HG03354 (cell line): ENCODE measurements around the gene TIGD1.
"Not testable (repeated sequence)": the region's sequence is repeated elsewhere in the genome, so short reads cannot be mapped to it uniquely, and the experiment has no call there.

Source experiments
- ATAC-seq: cut with Tn5 transposase; IDR thresholded peaks from one replicate; pipeline ENCODE4 v1.9.1; 2021; ENCODE audit warnings: mild to moderate bottlenecking; ENCODE audit not compliant: unreplicated experiment, poor library complexity, severe bottlenecking

The TIGD1 gene

DNA sequence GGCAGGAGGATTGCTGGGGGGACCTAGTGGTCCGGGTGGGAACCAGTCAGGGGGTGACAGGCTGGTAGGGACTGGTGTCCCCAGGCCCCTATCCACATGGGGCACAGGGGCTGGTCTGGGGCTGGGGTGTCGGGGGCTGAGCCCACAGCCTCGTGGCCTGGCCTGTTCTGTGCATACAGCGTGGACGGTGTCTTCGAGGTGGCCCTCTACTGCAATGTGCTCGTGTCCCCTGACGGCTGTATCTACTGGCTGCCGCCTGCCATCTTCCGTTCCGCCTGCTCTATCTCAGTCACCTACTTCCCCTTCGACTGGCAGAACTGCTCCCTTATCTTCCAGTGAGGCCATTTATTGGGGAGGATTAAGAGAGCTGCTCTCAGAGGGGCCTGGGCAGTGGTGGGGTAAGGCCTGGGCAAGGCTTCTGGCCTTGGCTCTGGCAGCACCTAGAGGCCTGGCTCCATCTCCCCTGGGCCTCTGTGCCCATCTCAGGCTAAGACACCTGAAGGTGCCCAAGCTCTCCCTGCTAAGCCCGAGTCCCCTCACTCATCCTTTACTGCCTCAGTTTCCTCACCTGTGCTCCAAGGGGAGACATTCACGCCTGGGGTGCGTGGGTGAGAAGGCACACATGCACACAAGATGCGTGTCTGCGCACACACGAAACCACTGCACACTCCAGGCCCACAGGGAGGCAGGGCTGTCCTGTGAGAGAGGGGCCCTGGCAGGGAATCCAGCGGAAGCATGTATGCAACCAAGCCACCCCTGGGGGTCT, 9.0 kb downstream of the TIGD1 start:
- no peak for ATAC-seq

DNA sequence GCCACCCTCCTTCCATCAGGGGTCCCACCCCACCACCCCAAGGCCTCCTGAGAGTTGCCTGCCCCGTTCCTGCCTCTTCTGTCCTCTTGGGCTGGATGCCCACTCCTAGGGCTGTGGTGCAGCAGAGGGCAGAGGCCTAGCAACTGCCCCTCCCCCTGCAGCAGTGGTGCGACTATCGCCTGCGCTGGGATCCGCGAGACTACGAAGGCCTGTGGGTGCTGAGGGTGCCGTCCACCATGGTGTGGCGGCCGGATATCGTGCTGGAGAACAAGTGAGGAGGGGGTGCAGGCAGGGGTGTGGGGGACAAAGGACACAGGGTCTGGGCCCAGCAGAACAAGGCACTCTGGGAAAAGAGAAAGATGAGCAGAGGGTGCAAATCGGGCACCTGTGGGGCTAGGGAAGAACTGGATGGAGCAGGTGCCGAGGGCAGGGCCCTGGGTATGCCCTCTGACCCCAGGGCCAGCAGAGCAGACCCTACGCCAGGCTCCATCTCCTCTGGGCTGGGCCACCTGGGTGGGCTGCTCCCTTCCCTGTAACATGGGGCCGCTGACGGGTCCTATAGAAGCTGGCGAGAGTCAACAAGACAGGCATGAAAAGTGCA, 9.8 kb downstream of the TIGD1 start:
- ATAC-seq: no peak

DNA sequence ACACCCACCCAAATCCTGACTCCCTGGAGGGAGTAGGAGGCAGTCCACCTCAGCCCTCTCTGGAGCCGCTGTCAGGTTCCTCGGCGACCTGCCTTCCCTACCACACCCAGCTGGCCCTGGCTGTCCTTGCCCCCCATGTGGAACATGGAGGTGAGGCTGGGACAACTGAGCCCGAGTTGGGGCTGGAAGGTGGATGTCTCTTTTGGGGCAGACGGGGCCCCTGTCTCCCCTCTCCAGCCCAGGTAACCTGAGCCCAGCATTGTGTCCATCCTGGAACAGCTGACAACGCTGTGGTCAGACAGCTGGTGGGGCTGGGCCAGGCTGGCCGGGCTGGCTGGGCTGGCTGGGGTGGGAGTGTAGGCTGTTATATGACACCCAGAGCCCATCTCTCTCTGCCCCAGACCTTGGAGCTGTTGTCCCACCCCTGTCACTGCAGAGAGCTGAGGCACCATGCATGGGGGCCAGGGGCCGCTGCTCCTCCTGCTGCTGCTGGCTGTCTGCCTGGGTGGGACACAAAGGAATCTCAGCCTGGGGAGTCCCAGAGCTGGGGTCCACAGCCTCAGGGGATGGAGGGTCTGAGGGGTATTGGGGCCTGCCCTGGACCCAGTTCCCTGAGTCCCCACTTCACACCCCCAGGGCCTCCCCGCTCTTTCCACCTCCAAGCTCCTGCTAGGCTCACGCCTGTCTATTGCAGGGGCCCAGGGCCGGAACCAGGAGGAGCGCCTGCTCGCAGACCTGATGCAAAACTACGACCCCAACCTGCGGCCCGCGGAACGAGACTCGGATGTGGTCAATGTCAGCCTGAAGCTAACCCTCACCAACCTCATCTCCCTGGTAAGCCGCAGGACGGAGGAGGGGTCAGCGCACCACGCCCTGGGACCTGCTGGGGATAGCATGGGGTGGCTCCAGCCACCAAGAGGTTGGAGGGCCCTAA, 10.8 kb downstream of the TIGD1 start, which contains the start of gene CHRNG:
CHRNG (plus strand) TSS at position 395 of the 934 bp plus-strand sequence; CDS start at position 451, 56 bp downstream.
- ATAC-seq: no peak

DNA sequence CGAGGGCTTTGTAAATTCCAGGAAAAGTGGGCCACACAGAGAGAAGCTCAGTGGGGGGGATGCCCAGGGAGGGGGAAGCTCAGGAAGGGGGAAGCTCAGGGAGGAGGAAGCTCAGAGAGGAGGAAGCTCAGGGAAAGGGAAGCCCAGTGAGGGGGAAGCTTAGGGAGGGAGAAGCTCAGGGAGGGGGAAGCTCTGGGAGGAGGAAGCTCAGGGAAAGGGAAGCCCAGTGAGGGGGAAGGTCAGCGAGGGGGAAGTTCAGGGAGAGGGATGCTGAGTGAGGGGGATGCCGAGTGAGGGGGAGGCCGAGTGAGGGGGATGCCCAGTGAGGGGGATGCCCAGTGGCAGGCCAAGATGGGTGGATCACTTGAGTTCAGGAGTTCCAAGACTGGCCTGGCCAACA, 11.7 kb downstream of the TIGD1 start:
- no peak for ATAC-seq

DNA sequence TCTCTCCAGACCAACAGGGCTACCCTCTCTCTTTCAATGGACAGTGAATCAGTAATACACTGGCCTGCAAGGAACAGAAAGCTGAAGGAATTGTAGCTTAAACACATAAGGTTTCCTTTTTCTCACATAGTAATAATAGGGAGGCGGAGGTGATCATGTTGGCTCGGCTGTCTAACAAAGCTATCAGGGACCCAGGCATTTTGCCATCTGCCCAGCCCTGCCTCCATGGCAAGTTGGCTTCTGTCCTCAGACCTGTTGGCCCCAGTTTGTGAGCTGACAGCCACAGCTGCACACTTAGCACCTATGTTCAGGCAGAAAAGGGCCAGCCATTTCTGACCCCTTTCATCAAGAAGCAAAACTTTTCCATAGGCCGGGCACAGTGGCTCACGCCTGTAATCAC, 12.9 kb downstream of the TIGD1 start:
- no peak for ATAC-seq

DNA sequence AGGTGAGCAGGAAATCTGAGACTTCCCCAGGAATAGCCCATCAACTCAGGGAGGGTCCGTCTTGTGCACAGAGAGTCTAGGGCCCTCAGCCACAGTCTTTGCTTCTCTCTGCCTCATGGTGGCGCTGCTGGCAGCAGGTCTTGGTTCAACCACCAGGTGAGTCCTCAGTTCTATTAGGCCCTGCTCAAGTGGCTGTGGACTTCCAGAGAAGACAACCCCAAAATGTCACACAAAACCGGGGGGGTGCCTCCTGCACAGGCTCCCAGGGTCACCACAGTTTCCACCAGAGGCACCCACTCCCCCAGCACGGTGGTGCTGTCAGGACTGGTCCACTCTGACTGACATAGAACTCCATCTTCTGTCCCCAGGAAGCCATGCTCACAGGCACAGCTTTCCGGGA, 13.3 kb downstream of the TIGD1 start:
- no peak for ATAC-seq

DNA sequence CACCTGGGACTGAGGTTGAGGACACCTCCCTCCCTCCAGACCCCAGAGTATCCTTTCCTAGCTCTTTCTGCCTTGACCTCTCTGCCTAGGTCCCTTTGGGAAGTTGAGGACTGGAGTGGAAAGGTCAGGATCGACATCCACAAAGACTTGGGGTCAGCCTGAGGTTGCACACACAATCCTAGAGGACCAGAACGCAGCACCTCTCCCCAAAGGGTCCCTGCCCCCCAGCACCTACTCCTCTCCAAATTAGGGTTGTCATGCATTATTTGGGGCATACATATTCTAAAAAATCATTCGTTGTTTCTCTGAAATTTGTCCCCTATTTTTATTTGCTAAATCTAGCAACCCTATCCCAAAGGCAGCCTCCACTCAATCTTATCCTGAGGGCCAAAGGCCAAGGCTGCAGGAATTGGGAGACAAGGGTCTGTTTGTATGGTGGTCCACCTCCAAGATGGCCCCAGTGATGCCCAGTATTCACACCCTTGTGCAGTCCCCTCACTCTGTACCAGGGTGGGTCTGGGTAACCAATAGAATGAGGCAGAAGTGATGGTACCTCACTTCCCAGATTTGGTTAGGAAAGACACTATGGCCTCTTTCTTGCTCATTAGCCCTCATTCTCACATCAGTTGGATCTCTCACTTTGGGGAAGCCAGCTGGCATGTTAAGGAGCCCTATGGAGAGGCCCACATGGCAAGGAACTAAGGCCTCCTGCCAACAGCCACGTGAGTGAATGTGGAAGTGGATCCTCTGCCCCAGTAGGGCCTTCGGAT, 14.4 kb downstream of the TIGD1 start:
- ATAC-seq: no peak

DNA sequence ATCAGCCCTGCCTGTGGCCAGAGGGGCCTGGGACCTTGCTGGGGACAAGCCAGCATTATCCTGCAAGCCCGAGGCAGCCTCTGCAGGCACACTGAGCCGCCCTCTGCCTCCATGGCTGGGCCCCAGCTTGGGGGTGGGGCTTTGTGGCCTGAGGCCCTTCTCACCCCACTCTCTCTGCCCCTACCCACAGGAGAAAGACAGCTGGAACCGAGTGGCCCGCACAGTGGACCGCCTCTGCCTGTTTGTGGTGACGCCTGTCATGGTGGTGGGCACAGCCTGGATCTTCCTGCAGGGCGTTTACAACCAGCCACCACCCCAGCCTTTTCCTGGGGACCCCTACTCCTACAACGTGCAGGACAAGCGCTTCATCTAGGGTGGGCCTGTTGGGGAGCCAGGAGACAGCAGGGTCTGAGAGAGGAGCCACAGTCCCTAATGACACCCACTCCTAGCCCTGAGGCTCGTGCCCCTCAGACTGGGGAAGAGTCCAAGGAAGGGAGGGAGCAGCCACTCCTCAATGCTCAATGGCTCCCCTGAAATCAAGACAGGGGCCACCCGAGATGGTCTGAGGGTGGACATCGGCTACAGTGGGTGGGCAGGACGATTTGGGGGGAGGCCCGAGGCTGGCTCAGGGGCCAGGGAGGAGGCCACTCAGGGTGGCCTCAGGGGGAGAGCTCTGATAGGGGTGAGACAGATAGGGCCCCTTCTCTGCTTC, 15.3 kb downstream of the TIGD1 start:
- ATAC-seq: no peak

DNA sequence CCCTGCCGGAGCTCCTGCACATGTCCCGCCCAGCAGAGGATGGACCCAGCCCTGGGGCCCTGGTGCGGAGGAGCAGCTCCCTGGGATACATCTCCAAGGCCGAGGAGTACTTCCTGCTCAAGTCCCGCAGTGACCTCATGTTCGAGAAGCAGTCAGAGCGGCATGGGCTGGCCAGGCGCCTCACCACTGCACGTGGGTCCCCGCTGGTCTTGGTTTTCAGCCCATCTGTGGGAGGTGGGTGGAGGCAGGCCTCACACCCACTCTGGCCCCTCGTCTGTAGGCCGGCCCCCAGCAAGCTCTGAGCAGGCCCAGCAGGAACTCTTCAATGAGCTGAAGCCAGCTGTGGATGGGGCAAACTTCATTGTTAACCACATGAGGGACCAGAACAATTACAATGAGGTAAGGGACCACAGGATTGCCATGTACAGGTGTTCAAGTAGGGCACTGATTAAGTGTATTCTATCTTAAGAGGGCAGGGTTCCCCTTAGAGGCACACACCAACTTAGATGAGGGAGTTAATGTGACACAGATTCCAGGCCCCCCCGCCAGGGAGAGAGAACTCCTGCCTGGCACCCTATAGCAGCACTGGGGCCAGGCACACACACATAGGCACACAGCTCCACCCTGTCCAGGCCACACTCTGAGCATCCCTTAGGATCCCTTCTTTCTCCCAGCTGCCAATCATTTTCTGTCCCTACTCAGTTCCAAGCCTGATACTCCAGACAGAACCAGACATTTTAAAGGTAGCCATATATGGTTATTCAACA, 16.2 kb downstream of the TIGD1 start:
- no peak for ATAC-seq

DNA sequence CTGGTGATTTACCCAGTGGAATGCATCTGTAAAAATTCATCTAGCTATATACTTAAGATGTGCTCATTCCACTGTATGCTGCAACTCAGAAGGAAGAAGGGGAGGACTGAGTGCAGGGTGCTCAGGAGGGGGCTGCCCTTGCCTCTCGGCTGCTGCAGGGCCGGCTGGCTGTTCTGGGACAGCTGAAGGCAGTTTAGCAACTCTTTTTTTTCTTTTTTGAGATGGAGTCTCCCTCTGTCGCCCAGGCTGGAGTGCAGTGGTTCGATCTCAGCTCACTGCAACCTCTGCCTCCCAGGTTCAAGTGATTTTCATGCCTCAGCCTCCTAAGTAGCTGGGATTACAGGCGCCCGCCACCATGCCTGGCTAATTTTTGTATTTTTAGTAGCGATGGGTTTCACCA, 17.5 kb downstream of the TIGD1 start:
- ATAC-seq: not testable (repeated sequence)

DNA sequence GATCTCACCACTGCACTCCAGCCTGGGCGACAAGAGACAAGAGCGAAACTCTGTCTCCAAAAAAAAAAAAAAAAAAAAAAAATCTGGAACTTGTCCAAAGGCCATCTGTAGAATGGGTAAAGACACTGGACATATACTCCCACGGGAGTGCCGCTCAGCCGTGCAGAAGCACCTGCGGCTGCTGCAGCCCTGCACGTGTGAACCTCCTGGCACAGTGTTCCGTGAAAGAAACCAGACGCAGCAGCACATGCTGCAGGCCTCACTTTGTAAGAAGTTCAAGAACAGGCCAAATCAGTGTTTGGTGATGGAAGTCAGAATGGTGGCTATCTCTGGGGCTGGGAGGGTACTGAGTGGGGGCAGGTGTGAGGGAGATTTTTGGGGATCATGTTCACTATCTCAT, 17.9 kb downstream of the TIGD1 start:
- ATAC-seq: no peak

DNA sequence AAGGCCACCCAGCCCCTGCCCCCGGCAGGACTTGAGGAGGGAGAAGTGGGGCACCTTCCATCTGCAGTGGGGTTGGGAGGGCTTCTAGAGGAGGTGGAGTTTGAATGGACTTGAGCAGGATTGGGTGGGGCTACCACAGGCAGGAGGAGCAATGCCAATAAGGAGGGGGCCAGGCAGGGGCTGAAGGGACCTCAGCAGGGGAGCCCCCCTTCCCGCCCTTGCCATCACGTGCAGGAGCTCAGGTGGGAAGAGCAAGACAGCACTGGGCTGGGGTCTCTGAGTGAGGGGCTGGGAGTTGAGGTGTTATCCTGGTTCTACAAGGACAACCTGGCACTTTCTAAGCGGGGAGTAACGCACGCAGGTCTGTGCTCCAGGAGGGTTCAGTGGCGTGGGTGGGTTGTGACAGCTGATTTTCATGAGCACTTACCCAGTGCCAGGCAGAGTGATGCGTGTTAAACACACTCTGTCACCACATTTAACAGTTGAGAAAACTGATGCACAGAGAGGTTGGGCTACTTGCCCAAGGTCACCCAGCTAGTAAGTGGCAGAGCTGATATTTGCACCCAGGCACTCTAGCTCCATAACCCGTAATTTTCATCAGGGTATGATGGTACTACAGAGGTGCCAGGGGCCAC, 19.6 kb downstream of the TIGD1 start:
- ATAC-seq: no peak

DNA sequence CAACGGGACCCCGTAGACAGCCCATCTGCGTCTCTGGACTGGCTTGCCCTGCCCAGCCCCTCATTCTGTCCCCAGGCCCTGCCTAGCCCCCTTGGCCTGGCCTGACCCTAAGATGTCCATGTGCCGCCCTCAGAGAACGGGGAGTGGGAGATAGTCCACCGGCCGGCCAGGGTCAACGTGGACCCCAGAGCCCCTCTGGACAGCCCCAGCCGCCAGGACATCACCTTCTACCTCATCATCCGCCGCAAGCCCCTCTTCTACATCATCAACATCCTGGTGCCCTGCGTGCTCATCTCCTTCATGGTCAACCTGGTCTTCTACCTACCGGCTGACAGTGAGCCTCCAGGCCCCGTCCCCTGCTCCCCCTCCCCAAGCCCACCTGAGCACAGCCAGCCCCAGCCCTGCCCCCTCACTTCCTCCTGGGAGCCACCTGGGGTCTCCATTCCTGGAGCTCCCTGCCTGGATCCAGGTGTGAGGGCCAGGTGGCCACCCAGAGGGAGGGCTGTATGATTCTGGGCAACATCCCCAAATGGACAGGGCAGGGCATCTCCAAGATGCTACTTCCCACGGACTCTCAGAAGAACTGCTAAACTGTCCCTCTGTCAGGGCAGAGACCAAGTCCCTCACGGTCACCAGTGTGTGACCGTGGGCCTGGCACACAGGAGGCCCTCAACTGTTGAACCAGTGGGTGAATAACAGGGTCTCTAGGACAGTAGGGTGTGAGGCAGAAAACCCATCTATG, 20.4 kb downstream of the TIGD1 start:
- ATAC-seq: no peak

DNA sequence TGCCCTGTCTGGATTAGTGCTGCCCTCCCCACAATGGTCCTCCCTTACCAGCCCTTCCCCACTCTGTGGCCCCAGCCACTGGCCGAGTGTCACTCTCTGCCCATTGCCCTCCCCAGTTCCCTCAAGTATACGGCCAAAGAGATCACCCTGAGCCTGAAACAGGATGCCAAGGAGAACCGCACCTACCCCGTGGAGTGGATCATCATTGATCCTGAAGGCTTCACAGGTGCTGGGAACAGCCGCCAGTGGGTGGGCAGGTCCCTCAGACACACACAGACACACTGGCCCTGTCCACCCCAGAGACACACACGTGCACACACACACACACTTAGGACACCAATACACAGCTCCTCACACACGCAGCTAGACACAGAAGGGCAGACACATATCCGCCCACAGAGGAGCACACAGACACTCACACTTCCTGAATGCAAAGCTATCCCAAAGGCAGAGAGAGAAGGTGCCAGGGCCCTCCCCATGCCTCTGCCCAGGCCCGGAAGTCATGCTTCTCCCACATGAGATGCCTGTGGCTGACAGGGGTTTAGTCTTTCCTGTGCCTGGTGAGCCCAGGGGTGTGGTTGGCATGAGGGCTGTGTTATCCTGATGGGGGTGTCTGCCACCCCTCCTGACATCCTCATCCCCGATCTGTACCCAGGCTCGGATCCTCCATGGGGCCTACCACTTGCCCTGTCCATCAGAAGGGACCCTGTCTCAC, 21.5 kb downstream of the TIGD1 start:
- ATAC-seq: no peak

DNA sequence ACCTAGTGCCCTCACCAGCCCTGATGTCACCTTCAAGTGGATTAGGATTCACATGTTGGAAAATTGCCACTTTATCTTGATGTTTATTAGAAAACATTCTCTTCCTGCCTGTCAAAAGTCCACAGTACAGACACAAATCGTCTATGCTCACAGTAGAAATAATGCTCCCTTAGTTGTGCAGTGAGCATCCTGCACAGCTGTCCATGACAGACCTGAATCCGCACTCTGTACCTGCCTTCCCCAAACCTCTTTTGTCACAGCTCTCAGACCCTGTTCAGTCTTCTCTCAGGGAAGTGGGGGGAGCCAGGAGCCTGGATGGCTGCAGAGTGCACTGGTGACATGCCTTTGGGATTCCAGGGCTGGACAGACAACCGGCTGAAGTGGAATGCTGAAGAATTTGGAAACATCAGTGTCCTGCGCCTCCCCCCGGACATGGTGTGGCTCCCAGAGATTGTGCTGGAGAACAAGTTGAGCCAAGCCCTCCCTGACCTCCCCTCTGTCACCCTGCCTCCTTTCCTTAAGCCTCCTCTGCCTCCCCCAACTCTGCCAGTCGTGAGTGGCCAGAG, 22.4 kb downstream of the TIGD1 start:
- no peak for ATAC-seq

DNA sequence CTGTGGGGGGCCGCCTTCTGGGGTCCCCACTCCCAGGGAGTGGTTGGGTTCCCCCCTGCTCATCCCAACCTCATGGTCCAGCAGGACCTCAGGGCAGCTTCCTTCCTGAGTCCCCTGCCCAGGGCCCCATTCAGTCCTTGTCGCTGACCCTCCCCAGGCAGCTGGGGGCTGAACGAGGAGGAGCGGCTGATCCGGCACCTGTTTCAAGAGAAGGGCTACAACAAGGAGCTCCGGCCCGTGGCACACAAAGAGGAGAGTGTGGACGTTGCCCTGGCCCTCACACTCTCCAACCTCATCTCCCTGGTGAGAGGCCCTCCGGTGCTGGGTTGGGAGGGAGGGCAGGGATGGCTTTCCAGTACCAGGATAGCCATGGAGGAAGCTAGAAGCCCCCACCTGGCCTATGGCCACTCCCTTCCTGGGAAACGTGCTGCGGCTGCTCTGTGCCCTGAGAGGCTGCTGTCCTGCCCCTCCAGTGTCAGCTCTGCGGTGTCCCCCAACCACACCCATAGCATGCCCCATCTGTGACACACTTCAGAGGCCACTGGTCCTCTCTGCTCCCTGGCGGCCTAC, 23.9 kb downstream of the TIGD1 start:
- no peak for ATAC-seq
